Measurements from ENCODE around the gene SCUBE1.

The SCUBE1 gene

GRCh38 chr22:43153899-43154298 lies 189.3 kb downstream of the SCUBE1 start:
- no peak overlapping the region for H3K4me3 ChIP-seq (ENCODE audit: low read depth, low read length)
- no peak for TF ChIP-seq CTCF (IDR thresholded peaks at IDR 0.05; ENCODE audit: control insufficient read depth, extremely low read depth, insufficient read depth)
- no peak for DNase-seq (ENCODE audit: low read depth)

DNA sequence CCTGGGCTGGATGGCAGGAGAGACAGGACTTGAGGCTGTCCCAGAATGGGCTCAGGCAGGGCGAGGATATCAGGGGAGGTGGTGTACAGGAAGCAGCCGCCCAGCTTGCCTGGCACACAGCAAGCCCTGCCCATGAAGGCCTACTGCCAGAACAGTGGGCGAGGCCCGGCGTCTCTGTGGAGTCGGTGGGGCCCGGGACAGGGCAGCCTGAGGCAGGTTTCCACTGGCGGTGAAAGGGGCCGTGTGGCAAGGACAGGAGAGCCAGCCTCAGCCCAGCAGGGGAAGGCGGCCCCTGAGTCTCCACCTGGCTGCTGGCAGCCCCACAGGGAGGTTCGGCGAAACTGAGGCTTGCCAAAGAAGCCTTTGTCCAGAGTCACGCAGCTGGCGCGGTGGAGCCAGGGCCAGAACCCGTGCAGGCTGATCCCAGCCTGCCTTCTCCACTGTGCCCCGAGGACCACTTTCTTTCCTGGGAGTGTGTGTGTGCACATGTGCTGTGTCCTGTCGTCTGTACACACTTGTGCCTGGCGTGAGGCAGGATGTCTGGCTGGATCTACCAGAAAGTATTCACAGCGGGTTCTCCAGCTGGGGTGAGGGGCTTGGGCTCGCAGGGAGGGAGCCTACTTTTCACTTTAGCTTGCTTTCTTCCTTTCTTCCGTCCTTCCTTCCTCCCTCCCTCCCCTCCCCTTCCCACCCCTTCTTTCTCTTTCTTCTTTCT lies 190.7 kb downstream of the SCUBE1 start:
- peak; percentile 46 for DNase-seq (ENCODE audit: low read depth)
- TF ChIP-seq CTCF (IDR thresholded peaks at IDR 0.05; ENCODE audit: control insufficient read depth, extremely low read depth, insufficient read depth), result no peak
- peak overlapping the region; percentile 52 for H3K4me3 ChIP-seq (ENCODE audit: low read depth, low read length)

DNA sequence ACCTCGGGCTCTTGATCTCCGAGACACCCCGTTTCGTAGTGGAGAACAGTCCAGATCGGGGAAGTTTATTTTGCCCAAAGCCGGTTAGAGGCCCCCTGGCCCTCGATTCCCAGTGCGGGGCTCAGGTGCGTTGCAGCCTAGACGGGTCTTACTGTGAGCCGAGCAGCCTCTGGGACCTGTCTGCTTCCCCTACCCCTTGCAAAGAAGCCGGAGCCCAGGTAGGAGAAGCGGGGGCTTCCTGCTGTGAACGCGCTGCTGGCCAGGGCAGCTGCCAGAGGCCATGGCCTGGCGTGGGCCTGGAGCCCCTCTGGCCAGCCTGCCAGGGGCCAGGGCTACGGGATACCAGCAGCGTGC lies 191.2 kb downstream of the SCUBE1 start:
- H3K4me3 ChIP-seq (ENCODE audit: low read depth, low read length), result peak overlapping the region; percentile 52
- TF ChIP-seq CTCF (IDR thresholded peaks at IDR 0.05; ENCODE audit: control insufficient read depth, extremely low read depth, insufficient read depth), result no peak
- no peak for DNase-seq (ENCODE audit: low read depth)

DNA sequence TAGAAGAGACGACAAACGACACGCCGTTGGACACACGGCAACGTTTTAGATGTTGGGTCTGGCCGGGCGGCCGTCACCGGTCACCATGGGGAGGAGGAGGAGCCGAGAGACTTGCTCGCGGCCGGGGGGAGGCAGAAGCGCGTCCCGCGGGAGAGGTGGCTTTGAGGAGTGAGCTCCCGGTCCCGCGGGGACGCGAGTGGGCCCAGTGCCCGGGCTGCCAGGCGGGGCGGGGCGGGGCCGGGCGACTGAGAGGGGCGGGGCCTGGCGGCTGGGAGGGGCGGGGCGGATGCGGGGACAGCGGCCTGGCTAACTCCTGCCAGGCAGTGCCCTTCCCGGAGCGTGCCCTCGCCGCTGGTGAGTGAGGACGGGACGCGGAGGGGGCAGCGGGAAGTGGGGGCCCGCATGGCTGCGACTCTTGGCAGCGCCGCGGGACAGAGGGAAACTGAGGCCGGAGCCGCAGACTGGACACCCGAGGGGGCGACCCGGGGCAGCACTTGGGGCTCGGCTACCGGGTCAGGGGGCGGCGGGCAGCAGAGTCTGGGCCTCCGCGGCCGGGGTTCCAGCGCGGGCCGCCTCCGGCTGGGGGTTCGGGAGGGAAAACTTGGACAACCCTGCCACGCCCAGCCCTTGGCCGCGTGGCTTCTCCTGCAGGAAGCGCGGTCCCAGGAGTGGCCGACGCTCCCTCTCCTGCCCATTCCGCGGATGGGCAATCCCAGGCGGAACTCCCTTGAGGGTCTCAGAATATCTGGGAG lies 191.7 kb downstream of the SCUBE1 start, which contains the start of gene TSPO:
TSS of gene TSPO (plus strand) at position 309 of the 752 bp plus-strand sequence. CDS start 7,680 bp downstream, outside the sequence.
- H3K4me3 ChIP-seq (ENCODE audit: low read depth, low read length), result peak within 1 kb of the TSS; percentile 52
- peak; percentile 27; the same call in 1 of the 2 replicates for TF ChIP-seq CTCF (IDR thresholded peaks at IDR 0.05; ENCODE audit: control insufficient read depth, extremely low read depth, insufficient read depth)
- DNase-seq (ENCODE audit: low read depth), result no peak

DNA sequence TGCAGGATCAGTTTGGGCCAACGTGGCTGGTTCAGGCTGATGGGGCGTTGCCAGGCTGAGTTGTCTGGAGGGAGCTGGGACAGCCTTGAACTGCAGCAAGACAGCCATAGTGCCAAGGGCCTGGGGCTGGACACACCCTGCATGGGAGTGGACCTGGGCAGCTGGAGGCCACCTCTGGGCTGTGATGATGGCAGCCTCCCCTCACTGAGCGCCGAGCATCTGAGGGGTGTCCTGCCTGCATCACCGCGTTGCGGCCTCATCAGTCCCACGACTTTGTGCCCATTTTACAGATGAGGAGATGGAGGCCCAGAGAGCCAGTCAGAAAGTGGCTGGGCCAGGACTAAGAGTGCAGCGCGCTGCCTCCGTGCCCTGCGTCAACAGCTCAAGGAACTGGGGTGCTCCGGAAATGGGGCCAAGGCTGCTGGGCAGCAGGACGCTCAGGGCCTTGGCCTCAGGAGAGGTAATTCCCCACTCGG lies 192.4 kb downstream of the SCUBE1 start:
- 0 out of 2 replicates have a peak overlapping the region, but pooled peaks have one; percentile 52 for H3K4me3 ChIP-seq (ENCODE audit: low read depth, low read length)
- DNase-seq (ENCODE audit: low read depth), result no peak
- no peak for TF ChIP-seq CTCF (IDR thresholded peaks at IDR 0.05; ENCODE audit: control insufficient read depth, extremely low read depth, insufficient read depth)

GRCh38 chr22:43148581-43148980 lies 194.6 kb downstream of the SCUBE1 start:
- TF ChIP-seq CTCF (IDR thresholded peaks at IDR 0.05; ENCODE audit: control insufficient read depth, extremely low read depth, insufficient read depth), result no peak
- H3K4me3 ChIP-seq (ENCODE audit: low read depth, low read length), result no peak overlapping the region
- no peak for DNase-seq (ENCODE audit: low read depth)

Data from LNCaP clone FGC (cell line).